ENCODE results near the gene TMEM33. TPM values are rescaled to one million over a fixed set of nuclear protein-coding genes. Genes with fewer than 3 reads are reported as not detected.

TMEM33 gene
- total RNA-seq, 1 donor from 2014 or later, result 71.3 TPM

- TF ChIP-seq CTCF (IDR thresholded peaks at IDR 0.05), result no peak
- intact Hi-C loops (cut with DNase I), result no loop called here
- Histone ChIP-seq H3K4me1 (no peaks in the 10 kb centered on the region), H3K36me3 (peaks cover 19% of the 10 kb centered on the region), H3K27me3 (no peaks in the 10 kb centered on the region), H3K4me3 (no peak overlapping the region), H3K9me3 (no peaks in the 10 kb centered on the region), H3K27ac (no peak overlapping the region)
- no peak for DNase-seq
- ATAC-seq, result no peak
Measured at GRCh38 chr4:41999321-41999720, 64.1 kb downstream of the TMEM33 start.

GRCh38 chr4:42008011-42008786 lies 73.0 kb downstream of the TMEM33 start:
- intact Hi-C loops (cut with DNase I), result no loop called here

More at GRCh38 chr4:42008011-42008786, 73.0 kb downstream of the TMEM33 start:
- H3K9me3 ChIP-seq, result no peaks in the 10 kb centered on the region
- no peak for TF ChIP-seq CTCF (IDR thresholded peaks at IDR 0.05)
- DNase-seq (no peak), ATAC-seq (no peak)
- H3K27ac ChIP-seq, result no peak overlapping the region
- H3K4me3 ChIP-seq, result no peak overlapping the region
- H3K36me3 ChIP-seq, result peaks cover 22% of the 10 kb centered on the region
- no peaks in the 10 kb centered on the region for H3K4me1 ChIP-seq
- H3K27me3 ChIP-seq, result no peaks in the 10 kb centered on the region

Other genes with a start within 250 kb of the TMEM33 start
- gene PHOX2B, start 186.7 kb upstream of the TMEM33 start, total RNA-seq, result not detected
- 0.38 TPM for gene DCAF4L1, start 46.3 kb downstream of the TMEM33 start, total RNA-seq
- gene SLC30A9, start 55.1 kb downstream of the TMEM33 start, total RNA-seq, result 42.5 TPM
- gene BEND4, start 217.2 kb downstream of the TMEM33 start, total RNA-seq, result 0.43 TPM

Measured in upper lobe of right lung (tissue), 1 donor.